ENCODE measurements around the gene MCF2L. TPM values are rescaled to one million over a fixed set of nuclear protein-coding genes. Genes with fewer than 3 reads are reported as not detected.

Gene MCF2L
- total and polyA plus RNA-seq, 8 donors = 16.0 to 83.6 (median 23.6) TPM

DNA sequence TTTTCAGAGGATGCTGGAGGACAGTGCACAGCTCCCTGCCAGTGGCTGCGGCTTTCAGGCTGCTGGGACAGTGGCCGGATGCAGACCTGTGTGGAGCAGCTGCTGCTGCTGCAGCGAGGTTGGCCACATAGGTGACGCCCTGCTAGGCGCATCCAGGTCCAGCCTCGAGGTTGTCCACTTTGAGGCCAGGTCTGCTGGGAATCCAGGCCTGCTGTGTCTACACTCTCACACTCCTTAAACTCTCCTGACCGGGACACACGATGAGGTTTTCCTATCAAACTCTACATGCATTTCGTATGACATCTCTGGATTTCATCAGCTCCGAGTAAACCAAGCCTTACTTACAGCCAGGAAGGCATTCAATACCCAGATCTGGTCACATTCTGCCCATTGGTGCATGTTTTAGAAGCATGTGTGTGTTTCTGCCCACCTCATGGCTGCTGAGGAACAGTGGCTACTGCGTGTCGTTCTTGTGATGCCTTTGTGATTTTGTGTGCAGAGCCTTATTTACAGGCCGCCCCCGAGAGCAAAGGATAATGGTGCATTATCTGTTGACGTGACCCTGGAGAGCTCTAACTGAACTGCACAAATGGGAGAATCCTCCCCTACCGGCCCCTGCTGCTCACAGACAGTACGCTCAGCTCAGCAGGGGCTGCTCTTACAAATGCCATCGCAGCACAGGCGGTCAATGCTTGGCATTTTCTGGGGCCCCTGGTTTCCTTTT is 12.3 kb upstream of the MCF2L start:
- 87 to 88% methylated on average over 19 of the region's 19 CpGs for WGBS, 2 donors
- TF ChIP-seq, protein P1, sequence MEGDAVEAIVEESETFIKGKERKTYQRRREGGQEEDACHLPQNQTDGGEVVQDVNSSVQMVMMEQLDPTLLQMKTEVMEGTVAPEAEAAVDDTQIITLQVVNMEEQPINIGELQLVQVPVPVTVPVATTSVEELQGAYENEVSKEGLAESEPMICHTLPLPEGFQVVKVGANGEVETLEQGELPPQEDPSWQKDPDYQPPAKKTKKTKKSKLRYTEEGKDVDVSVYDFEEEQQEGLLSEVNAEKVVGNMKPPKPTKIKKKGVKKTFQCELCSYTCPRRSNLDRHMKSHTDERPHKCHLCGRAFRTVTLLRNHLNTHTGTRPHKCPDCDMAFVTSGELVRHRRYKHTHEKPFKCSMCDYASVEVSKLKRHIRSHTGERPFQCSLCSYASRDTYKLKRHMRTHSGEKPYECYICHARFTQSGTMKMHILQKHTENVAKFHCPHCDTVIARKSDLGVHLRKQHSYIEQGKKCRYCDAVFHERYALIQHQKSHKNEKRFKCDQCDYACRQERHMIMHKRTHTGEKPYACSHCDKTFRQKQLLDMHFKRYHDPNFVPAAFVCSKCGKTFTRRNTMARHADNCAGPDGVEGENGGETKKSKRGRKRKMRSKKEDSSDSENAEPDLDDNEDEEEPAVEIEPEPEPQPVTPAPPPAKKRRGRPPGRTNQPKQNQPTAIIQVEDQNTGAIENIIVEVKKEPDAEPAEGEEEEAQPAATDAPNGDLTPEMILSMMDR (IDR thresholded peaks at IDR 0.05) = no peak
- Histone ChIP-seq H3K36me3 (no peaks in the 10 kb centered on the region), H3K4me3 (no peak overlapping the region), H3K9me3 (no peaks in the 10 kb centered on the region), H3K27ac (no peak overlapping the region), H3K4me1 (peaks cover 2 to 14% (median 9%) of the 10 kb centered on the region in 3 donors), H3K27me3 (no peaks in the 10 kb centered on the region)
- FAIRE-seq (no peak), DNase-seq (peak in 2 of 6 donors; percentile 36 to 42), ATAC-seq (no peak)
- intact Hi-C loops (cut with DNase I) = no loop called here

DNA sequence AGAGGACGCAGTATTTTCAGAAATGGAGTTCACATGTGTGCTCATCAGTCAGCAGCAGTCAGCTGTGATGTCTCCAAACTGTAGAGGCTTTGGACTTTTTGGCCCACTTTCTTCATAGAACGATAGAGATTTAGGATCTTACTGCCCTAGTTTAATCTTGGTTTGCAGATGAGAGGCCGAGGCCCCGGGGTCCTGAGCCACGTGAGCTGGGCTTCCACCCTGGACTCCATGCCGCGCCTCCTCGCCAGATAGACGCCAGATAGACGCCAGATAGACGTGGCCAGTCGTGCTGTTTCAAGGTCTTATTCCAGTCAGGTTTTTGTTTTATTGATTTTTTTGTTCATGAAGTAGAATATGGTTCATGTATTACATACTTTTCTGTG is 11.7 kb upstream of the MCF2L start:
- peak in 2 of 6 donors; percentile 26 to 31 for DNase-seq
- no peak for FAIRE-seq
- no peaks in the 10 kb centered on the region for H3K27me3 ChIP-seq
- H3K9me3 ChIP-seq = no peaks in the 10 kb centered on the region
- no peak overlapping the region for H3K27ac ChIP-seq
- H3K36me3 ChIP-seq = no peaks in the 10 kb centered on the region
- TF ChIP-seq, protein P1 (IDR thresholded peaks at IDR 0.05) = no peak
- no peak overlapping the region for H3K4me3 ChIP-seq
- WGBS, 2 donors = 26 to 30% methylated on average over 12 of the region's 12 CpGs
- intact Hi-C loops (cut with DNase I) = no loop called here
- no peak for ATAC-seq
- H3K4me1 ChIP-seq = peaks cover 0 to 8% (median 3%) of the 10 kb centered on the region in 3 donors

DNA sequence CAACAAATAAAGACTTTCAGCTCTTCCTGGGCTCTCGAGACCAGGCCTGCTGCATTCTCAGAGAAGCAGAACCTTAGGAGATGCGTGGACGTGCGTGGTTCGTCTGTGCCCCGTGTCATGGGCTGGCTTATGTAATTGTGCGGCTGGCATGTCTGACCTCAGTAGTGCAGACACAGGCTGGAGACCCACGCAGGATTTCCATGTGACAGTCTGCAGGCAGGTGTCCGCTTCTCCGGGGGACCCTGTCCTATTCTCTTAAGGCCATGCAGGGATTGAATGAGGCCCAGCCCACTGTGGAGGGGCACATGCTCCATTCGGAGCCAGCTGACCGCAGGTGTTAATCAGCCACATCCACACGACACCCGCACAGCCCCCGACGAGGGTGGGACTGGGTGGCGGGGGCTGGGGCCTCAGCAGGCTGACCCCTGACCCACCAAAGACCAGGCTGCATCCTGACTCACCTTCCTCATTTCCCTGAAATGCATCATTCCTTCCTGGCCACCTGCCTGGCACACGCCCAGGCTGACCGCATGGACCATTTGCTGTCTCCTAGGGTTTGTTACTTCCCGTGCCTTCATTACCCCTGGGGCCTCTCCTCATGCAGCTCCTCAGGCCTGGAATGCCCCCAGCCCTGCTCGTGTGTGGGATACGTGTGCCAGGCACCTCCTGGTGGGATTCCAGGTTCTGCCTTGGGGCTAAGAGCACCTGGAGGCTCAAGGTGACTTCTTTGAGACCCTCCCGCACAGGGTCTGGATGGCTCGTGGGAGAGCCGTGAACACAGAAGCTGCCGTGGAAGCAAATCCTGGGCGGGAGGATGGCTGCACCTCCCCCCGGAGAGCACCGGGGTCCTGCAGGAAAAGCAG is 10.7 kb upstream of the MCF2L start:
- no peaks in the 10 kb centered on the region for H3K9me3 ChIP-seq
- peaks cover 0 to 1% (median 0%) of the 10 kb centered on the region in 3 donors for H3K4me1 ChIP-seq
- TF ChIP-seq, protein P1 (IDR thresholded peaks at IDR 0.05) = no peak
- no peaks in the 10 kb centered on the region for H3K27me3 ChIP-seq
- intact Hi-C loops (cut with DNase I) = no loop called here
- H3K36me3 ChIP-seq = no peaks in the 10 kb centered on the region
- H3K4me3 ChIP-seq = no peak overlapping the region
- DNase-seq (peak in 2 of 6 donors; percentile 39 to 44), FAIRE-seq (no peak), ATAC-seq (no peak)
- WGBS, 2 donors = 86 to 88% methylated on average over 29 of the region's 29 CpGs
- H3K27ac ChIP-seq = no peak overlapping the region

DNA sequence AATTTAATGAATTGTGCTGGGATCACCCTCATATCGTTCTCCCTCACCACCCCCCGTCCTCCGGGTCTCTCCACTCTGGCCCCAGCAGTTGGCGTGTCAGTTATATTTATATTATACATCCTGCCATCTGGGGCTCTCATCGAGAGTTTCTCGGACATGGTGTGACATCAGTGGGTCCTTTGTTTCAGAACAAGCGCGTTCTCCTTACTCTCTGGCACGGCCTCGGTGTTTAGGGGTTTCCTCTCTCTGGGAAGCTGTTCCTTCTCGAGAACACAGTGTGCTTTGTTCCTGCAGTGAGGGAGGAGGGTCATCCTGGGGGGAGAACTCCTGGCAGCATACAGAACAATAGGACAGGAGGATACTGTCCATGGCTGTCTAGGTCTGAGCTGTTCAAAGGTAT is 9.8 kb upstream of the MCF2L start:
- ATAC-seq = no peak
- no peaks in the 10 kb centered on the region for H3K4me1 ChIP-seq

More for the DNA sequence above, 9.8 kb upstream of the MCF2L start:
- Histone ChIP-seq H3K27ac (no peak overlapping the region), H3K4me3 (no peak overlapping the region), H3K27me3 (no peaks in the 10 kb centered on the region), H3K9me3 (no peaks in the 10 kb centered on the region), H3K36me3 (no peaks in the 10 kb centered on the region)
- no peak for FAIRE-seq
- TF ChIP-seq, protein P1 (IDR thresholded peaks at IDR 0.05) = no peak
- DNase-seq = peak in 1 of 6 donors; percentile 11
- WGBS, 2 donors = 68 to 78% methylated on average over 11 of the region's 11 CpGs
- intact Hi-C loops (cut with DNase I) = no loop called here
